ENCODE measurements around the gene SF1.

The SF1 gene

DNA sequence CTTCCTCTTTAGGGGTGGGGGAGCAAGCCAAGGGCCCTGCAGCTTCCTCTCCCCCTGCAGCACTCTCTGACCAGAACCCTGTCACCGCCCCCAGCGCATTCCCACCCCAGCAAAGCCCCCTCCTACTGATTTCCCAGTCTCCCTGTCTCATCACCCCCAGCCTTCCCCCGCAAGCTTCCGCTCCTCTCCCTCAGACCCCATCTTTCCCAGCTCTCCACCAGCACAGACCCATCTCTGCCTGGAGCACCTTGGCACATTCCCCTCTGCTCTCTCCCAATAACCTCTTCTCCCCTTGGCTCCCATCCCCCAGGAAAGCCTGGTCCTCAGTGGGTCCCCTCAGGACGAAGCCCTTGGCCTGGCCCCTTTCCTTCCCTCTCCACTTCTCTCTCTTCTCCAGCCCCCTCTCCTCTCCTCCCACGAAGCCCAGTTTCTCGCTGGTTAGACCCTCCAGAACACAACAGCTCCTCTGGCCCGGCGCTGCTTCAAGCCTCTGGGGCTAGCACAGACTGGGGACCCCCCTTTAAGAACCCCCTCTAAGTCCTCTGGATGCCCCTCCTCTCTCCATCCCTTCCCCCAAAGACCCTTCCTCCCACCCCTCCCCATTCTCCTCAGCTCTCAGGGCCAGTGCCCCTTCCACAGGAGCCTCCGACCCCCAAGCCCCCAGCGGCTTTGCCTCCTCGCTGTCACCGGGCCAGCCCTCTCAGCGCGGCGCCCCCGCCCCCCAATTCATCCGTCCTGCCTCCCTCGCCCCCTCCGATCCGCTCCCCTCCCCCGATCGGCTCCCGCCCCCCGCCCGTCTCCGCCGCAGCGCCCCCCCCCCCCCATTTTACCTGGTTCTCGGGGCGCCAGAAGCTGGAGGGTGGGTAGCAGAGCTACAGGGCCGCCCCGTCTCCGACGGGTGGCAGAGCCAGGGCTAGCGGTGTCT lies 55.9 kb downstream of the SF1 start:
- DNase-seq (no peak), ATAC-seq (replicated peaks) (no peak)
- Mint-ChIP-seq H3K4me1 (ENCODE audit: low read depth in 2 of 2) (peaks cover 11 to 14% of the 10 kb centered on the region in 2 donors), H3K4me3 (peak overlapping the region; percentile 61 to 65), H3K9me3 (no peaks in the 10 kb centered on the region), H3K27me3 (peaks cover 29 to 55% of the 10 kb centered on the region in 2 donors), H3K36me3 (ENCODE audit: insufficient read depth) (peaks cover 8% of the 10 kb centered on the region), H3K27ac (peak overlapping the region in 1 of 2 donors; percentile 41)

DNA sequence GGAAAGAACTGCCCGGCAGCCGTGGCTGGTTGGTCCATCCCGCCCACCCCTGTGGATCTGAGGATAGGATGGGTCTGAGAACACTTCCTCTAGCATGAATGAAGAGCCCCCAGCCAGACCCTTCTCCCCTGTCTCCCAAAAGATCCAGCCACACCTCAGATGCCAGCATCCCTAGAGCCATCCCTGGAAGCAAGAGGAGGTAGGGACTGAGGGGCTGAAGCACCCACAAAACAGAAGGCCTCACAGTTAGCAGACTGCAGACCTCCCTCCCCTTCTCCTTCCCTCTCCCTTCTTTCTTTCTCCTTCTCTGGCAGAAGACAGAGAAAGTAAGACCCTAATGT lies 57.0 kb downstream of the SF1 start:
- H3K9me3 Mint-ChIP-seq = no peaks in the 10 kb centered on the region
- H3K4me1 Mint-ChIP-seq (ENCODE audit: low read depth in 2 of 2) = peaks cover 10 to 11% of the 10 kb centered on the region in 2 donors
- H3K27ac Mint-ChIP-seq = no peak overlapping the region
- ATAC-seq (replicated peaks) (no peak), DNase-seq (no peak)
- H3K27me3 Mint-ChIP-seq = peaks cover 40 to 65% of the 10 kb centered on the region in 2 donors
- peaks cover 2% of the 10 kb centered on the region for H3K36me3 Mint-ChIP-seq (ENCODE audit: insufficient read depth)
- no peak overlapping the region for H3K4me3 Mint-ChIP-seq

DNA sequence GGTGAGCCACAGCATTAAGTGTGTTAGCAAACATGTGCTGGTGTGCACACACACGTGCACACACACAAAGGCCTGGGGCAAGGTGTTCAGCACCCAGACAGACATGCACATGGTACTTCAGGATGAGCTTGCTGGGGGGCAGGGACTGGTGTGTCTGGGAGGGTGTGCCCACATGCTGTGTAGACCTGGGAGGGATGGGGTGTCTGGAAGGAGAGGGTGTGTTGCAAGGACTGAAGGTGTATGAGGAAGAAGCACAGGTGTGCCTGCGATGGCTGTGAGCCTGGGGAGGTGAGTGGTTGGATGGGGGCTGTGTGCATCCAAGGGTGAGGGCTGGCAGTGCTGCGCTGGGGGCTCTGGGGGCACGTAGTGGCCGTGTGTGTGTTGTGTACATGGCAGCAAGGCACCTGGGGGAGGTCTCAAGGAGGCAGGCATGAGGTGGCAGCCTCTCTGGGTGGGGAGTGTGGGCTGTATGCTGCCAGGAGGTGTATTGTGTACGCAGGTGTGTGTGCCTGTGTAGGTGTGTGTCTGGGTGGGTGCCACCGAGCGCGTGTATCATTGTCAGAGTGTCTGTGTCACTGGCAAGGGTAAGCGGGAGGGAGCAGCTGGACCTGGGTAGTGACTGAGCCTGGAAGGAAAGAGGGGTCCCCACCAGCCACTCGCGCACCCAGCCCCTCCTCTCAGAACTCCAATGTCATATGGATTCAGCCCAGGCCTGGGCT lies 57.5 kb downstream of the SF1 start:
- ATAC-seq (replicated peaks) = no peak
- Mint-ChIP-seq H3K4me1 (ENCODE audit: low read depth in 2 of 2) (peaks cover 9 to 11% of the 10 kb centered on the region in 2 donors), H3K27me3 (peaks cover 45 to 71% of the 10 kb centered on the region in 2 donors), H3K9me3 (no peaks in the 10 kb centered on the region), H3K36me3 (ENCODE audit: insufficient read depth) (peaks cover 2% of the 10 kb centered on the region), H3K4me3 (no peak overlapping the region), H3K27ac (no peak overlapping the region)
- no peak for DNase-seq

- Mint-ChIP-seq H3K36me3 (ENCODE audit: insufficient read depth) (peaks cover 1% of the 10 kb centered on the region), H3K27ac (no peak overlapping the region), H3K9me3 (no peaks in the 10 kb centered on the region), H3K27me3 (peaks cover 52 to 77% of the 10 kb centered on the region in 2 donors), H3K4me3 (no peak overlapping the region), H3K4me1 (ENCODE audit: low read depth in 2 of 2) (peaks cover 3 to 6% of the 10 kb centered on the region in 2 donors)
- ATAC-seq (replicated peaks) (no peak), DNase-seq (no peak)
These were observed 58.2 kb downstream of the SF1 start for GRCh38 chr11:64720167-64720566.

DNA sequence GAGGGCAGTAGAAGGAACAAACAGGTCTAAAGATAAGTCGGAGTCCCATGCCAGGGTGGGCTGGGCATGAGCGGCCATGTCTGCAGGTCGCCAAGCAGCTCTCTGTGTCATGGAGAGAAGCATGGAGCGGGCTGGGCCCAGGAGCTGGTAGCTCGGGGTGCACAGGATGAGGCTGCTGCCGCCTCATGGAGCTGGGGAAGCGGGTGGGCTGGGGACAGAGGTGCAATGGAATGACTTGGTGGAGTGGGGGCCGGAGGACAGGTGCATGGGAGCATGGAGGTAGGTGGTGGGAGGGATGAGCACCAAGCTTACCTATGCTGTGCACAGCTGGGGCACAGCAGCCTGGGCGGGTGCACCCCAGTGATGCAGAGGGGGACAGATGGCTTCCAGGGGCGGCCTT lies 58.9 kb downstream of the SF1 start:
- no peak for DNase-seq
- H3K27me3 Mint-ChIP-seq = peaks cover 59 to 84% of the 10 kb centered on the region in 2 donors
- no peak overlapping the region for H3K27ac Mint-ChIP-seq
- no peaks in the 10 kb centered on the region for H3K9me3 Mint-ChIP-seq
- no peak for ATAC-seq (replicated peaks)
- peaks cover 0 to 5% of the 10 kb centered on the region in 2 donors for H3K4me1 Mint-ChIP-seq (ENCODE audit: low read depth in 2 of 2)
- no peaks in the 10 kb centered on the region for H3K36me3 Mint-ChIP-seq (ENCODE audit: insufficient read depth)
- H3K4me3 Mint-ChIP-seq = no peak overlapping the region

DNA sequence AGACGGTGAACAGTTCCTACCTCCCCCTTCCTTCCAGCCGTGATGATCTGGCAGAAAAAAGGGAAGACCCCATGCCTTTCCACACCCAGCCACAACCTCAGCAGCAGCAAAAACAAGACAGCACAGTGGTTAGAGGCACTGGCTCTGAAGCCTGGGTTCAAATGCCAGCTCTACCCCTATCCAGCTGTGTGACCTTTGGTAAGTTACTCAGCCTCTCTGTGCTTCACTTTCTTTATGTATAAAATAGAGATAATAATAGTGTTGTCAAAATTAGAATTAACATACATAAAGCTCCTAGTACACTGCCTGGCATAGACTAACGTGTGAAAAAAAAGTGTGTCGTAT lies 59.6 kb downstream of the SF1 start:
- H3K36me3 Mint-ChIP-seq (ENCODE audit: insufficient read depth) = no peaks in the 10 kb centered on the region
- H3K9me3 Mint-ChIP-seq = no peaks in the 10 kb centered on the region
- H3K27ac Mint-ChIP-seq = no peak overlapping the region
- DNase-seq (no peak), ATAC-seq (replicated peaks) (no peak)
- H3K4me3 Mint-ChIP-seq = no peak overlapping the region
- peaks cover 0 to 4% of the 10 kb centered on the region in 2 donors for H3K4me1 Mint-ChIP-seq (ENCODE audit: low read depth in 2 of 2)
- H3K27me3 Mint-ChIP-seq = peaks cover 66 to 91% of the 10 kb centered on the region in 2 donors

DNA sequence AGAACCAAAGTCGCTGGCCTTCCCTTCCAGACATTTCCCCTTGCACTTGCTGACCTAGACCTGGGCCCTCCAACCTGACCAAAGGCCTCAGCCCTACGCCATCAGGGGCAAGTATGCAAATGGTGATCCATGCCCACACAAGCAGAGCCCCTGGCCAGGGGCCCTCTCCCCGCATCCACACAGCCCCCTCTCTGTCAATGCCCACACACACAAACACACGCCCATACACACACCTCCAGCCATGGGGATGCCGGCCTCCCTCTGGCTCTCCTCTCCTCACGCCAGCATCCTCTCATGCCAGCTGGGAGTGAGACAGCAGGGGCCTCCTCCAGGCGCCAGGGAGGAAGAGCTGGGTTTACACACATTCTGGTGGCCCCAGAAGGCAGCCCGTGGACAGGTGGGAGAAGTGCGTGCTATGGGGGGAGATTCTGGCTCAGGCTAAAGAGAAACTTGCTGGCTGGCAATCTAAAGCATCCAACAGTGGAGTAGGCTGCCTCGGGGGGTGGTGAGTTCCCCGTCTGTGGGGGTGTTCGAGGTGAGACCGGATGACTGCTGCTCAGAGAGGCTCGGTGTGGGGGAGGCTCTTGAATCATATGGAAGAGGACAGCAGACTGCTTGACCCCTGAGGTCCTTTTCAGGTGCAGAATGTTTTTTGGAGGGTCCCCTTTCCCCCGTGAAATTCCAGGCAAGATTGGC lies 60.1 kb downstream of the SF1 start:
- H3K4me3 Mint-ChIP-seq = no peak overlapping the region
- peaks cover 0 to 2% of the 10 kb centered on the region in 2 donors for H3K4me1 Mint-ChIP-seq (ENCODE audit: low read depth in 2 of 2)
- DNase-seq (no peak), ATAC-seq (replicated peaks) (no peak)
- H3K27ac Mint-ChIP-seq = no peak overlapping the region
- peaks cover 66 to 92% of the 10 kb centered on the region in 2 donors for H3K27me3 Mint-ChIP-seq
- H3K36me3 Mint-ChIP-seq (ENCODE audit: insufficient read depth) = no peaks in the 10 kb centered on the region
- H3K9me3 Mint-ChIP-seq = no peaks in the 10 kb centered on the region

- H3K4me3 Mint-ChIP-seq = no peak overlapping the region
- H3K27me3 Mint-ChIP-seq = peaks cover 65 to 89% of the 10 kb centered on the region in 2 donors
- H3K36me3 Mint-ChIP-seq (ENCODE audit: insufficient read depth) = no peaks in the 10 kb centered on the region
- H3K4me1 Mint-ChIP-seq (ENCODE audit: low read depth in 2 of 2) = peaks cover 2 to 4% of the 10 kb centered on the region in 2 donors
- H3K9me3 Mint-ChIP-seq = no peaks in the 10 kb centered on the region
- DNase-seq (no peak), ATAC-seq (replicated peaks) (no peak)
- no peak overlapping the region for H3K27ac Mint-ChIP-seq
These were observed 61.1 kb downstream of the SF1 start for GRCh38 chr11:64717268-64717578.

DNA sequence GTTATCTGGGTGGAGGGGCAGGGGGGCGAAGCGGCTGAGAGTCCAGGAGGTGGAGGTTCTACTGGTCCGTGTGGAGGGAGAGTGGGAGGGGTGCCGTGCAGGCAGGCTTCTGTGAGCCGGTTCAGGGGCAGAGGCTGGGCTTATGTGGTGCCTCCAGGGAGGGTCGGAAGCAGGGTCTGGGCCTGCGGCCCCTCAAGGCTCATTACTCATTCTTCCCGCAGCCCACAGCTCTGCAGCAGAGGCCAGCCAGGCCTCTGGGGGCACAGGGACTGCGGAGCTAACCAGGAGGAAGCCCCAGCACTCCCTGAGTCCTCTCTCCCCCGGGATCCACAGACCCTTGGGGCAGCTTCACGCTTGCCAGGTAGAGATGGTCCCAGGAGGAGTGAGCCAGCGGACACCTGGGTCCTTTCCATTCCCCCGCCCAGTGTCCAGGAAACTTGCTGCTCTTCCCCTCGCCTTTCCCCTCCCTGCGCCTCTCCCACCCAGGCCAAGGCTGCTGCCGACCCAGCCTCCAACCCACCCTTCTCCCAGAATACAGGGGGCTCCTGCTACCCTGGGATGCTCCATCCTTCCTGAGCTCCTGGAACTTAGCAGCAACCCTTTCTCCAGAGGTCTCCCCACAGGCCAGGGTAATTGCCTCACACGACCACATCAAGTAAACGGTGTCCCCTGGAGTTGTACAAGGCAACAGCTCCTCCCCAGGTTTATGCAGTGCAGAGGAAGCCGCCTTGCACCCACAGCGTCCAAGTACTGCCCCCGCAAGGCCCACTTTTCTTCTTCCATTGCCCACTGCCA lies 61.7 kb downstream of the SF1 start:
- Mint-ChIP-seq H3K27me3 (peaks cover 65 to 89% of the 10 kb centered on the region in 2 donors), H3K4me1 (ENCODE audit: low read depth in 2 of 2) (peaks cover 7 to 10% of the 10 kb centered on the region in 2 donors), H3K9me3 (no peaks in the 10 kb centered on the region), H3K27ac (no peak overlapping the region), H3K36me3 (ENCODE audit: insufficient read depth) (no peaks in the 10 kb centered on the region), H3K4me3 (no peak overlapping the region)
- DNase-seq (no peak), ATAC-seq (replicated peaks) (no peak)

GRCh38 chr11:64715756-64716472 lies 62.4 kb downstream of the SF1 start:
- Mint-ChIP-seq H3K27ac (no peak overlapping the region), H3K4me3 (no peak overlapping the region), H3K36me3 (ENCODE audit: insufficient read depth) (no peaks in the 10 kb centered on the region), H3K9me3 (no peaks in the 10 kb centered on the region), H3K27me3 (peaks cover 73 to 89% of the 10 kb centered on the region in 2 donors), H3K4me1 (ENCODE audit: low read depth in 2 of 2) (peaks cover 9 to 13% of the 10 kb centered on the region in 2 donors)
- DNase-seq (no peak), ATAC-seq (replicated peaks) (no peak)

DNA sequence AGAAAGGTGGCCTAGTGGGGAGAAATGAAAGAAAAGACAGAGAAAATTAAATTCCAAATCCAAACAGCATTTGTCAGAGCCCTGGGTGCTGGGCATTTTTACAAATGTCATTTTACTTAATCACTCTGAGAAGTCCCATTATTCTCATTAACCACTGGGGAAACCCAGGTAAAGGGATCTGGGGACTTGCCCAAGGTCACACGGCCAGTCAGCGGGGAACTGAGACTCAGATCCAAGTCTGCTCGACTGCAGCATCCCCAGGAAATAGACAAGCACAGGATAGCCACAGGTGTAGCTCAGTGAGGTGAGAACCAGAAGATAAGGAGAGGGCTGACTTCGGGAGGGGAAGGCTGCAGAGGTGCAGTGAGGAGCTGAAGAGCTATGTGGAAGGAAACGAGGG lies 63.2 kb downstream of the SF1 start:
- ATAC-seq (replicated peaks) = no peak
- Mint-ChIP-seq H3K4me1 (ENCODE audit: low read depth in 2 of 2) (peaks cover 9 to 15% of the 10 kb centered on the region in 2 donors), H3K27me3 (peaks cover 77 to 89% of the 10 kb centered on the region in 2 donors), H3K4me3 (no peak overlapping the region), H3K36me3 (ENCODE audit: insufficient read depth) (no peaks in the 10 kb centered on the region), H3K27ac (no peak overlapping the region), H3K9me3 (no peaks in the 10 kb centered on the region)
- DNase-seq = no peak

DNA sequence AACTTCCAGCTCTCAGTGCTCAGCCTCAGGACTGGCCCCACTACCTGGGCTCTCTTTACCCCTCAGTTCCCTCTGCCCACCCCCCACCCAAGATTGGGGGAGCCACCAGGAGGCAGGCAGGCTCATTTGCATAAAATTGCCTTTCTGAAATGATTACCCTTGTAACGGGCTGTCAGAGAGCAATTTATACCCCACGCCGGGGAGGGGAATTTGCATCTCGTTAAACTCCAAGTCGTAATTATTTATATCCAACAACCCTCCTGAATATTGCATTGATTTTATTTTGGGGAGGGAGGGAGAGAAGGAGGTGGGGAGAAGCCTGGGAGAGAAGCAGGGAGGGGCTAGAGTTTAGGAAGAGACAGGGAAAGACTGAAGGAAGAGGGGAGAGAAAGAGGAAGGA lies 63.7 kb downstream of the SF1 start:
- Mint-ChIP-seq H3K36me3 (ENCODE audit: insufficient read depth) (no peaks in the 10 kb centered on the region), H3K27me3 (peaks cover 77 to 89% of the 10 kb centered on the region in 2 donors), H3K4me1 (ENCODE audit: low read depth in 2 of 2) (peaks cover 9 to 15% of the 10 kb centered on the region in 2 donors), H3K27ac (no peak overlapping the region), H3K9me3 (no peaks in the 10 kb centered on the region), H3K4me3 (peak overlapping the region in 1 of 2 donors; percentile 47)
- DNase-seq (no peak), ATAC-seq (replicated peaks) (no peak)

Data from effector memory CD8-positive, alpha-beta T cell (primary cell).